WTC11 (cell line): Measurements from ENCODE around the gene DPYSL4.

Experiments used
- ATF2 ChIP-seq: sonication (generic); formaldehyde crosslinking; IDR thresholded peaks from 2 replicates; pipeline ENCODE4 v1.8.1; 2022; ENCODE audit warnings: low read depth, missing genetic modification reagents, borderline replicate concordance
- ATF6 ChIP-seq: sonication (generic); formaldehyde crosslinking; IDR thresholded peaks from 2 replicates; pipeline ENCODE4 v1.8.1; 2023; ENCODE audit warnings: mild to moderate bottlenecking, missing genetic modification reagents
- CREB1 ChIP-seq: sonication (generic); formaldehyde crosslinking; IDR thresholded peaks from 2 replicates; pipeline ENCODE4 v1.8.0; 2023; ENCODE audit warnings: mild to moderate bottlenecking, missing genetic modification reagents
- CTCF ChIP-seq: fragments of 200-600 bp; IDR thresholded peaks from 2 replicates; pipeline ENCODE4 v1.8.0; 2022; ENCODE audit warnings: antibody characterized with exemption
- E2F4 ChIP-seq: sonication (generic); formaldehyde crosslinking; IDR thresholded peaks from 2 replicates; pipeline ENCODE4 v1.8.1; 2022; ENCODE audit warnings: low read depth, mild to moderate bottlenecking, moderate library complexity, missing genetic modification reagents, borderline replicate concordance
- ELF4 ChIP-seq: sonication (generic); formaldehyde crosslinking; IDR thresholded peaks from 2 replicates; pipeline ENCODE4 v1.8.1; 2022; ENCODE audit warnings: low read depth, mild to moderate bottlenecking, moderate library complexity, missing genetic modification reagents
- FOXP1 ChIP-seq: sonication (generic); formaldehyde crosslinking; IDR thresholded peaks from 2 replicates; pipeline ENCODE4 v1.8.0; 2022; ENCODE audit warnings: missing genetic modification reagents, mild to moderate bottlenecking, moderate library complexity, borderline replicate concordance
- NR3C1 ChIP-seq: sonication (generic); formaldehyde crosslinking; conservative IDR thresholded peaks from 2 replicates; pipeline ENCODE4 v1.8.1; 2023; ENCODE audit warnings: low read depth, mild to moderate bottlenecking, missing genetic modification reagents
- SP1 ChIP-seq: sonication (generic); formaldehyde crosslinking; conservative IDR thresholded peaks from 2 replicates; pipeline ENCODE4 v1.8.1; 2022; ENCODE audit warnings: missing genetic modification reagents

GRCh38 chr10:132204078-132204780 lies 17.5 kb downstream of the DPYSL4 start:
- TF ChIP-seq NR3C1 (no peak), CTCF (no peak), SP1 (CRISPR knock-in tag) (no peak), ELF4 (CRISPR knock-in tag) (no peak), ATF2 (CRISPR knock-in tag) (no peak), E2F4 (no peak), ATF6 (CRISPR knock-in tag) (no peak), FOXP1 (CRISPR knock-in tag) (no peak), CREB1 (no peak)
